ENCODE data around the gene CD84. TPM values are rescaled to one million over a fixed set of nuclear protein-coding genes. Genes with fewer than 3 reads are reported as not detected.
A peak's percentile ranks its signal among the peaks of the same experiment; 100 is the strongest.

The CD84 gene
- total RNA-seq, 4 donors from 2014 or later = 0.10 to 1.1 (median 0.87) TPM

DNA sequence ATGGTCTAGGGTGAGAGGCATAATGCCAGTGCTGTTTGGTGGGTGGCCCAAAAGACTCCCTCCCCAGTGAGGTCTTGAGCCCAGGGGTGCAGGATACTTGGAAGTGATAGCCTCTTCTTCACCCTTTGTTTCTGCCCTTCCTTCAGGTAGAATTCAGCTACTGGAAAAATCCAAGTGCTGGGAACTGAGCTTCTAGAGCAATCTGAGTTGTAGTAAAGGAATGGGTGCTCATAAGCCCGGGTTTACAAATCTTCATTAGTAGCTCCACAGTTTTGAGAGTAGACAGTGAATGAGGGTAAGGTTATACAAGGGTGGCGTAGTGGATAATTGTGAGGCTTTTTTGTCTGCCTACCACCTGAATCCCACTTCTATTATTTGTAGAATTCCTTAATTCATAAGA is 29.2 kb upstream of the CD84 start:
- intact Hi-C loops (cut with DNase I; ENCODE audit: low total_unique reads) = no loop called here
- no peak overlapping the region for H3K27ac ChIP-seq
- no peak overlapping the region for H3K4me3 ChIP-seq
- no peaks in the 10 kb centered on the region for H3K36me3 ChIP-seq
- in situ Hi-C loops (cut with MboI; ENCODE audit: low sequenced_read_pairs in 4 of 4) = no loop called here
- no peaks in the 10 kb centered on the region for H3K9me3 ChIP-seq
- peaks cover 0 to 4% (median 0%) of the 10 kb centered on the region in 3 donors for H3K27me3 ChIP-seq
- ATAC-seq (no peak), DNase-seq (no peak)
- TF ChIP-seq, protein P1, sequence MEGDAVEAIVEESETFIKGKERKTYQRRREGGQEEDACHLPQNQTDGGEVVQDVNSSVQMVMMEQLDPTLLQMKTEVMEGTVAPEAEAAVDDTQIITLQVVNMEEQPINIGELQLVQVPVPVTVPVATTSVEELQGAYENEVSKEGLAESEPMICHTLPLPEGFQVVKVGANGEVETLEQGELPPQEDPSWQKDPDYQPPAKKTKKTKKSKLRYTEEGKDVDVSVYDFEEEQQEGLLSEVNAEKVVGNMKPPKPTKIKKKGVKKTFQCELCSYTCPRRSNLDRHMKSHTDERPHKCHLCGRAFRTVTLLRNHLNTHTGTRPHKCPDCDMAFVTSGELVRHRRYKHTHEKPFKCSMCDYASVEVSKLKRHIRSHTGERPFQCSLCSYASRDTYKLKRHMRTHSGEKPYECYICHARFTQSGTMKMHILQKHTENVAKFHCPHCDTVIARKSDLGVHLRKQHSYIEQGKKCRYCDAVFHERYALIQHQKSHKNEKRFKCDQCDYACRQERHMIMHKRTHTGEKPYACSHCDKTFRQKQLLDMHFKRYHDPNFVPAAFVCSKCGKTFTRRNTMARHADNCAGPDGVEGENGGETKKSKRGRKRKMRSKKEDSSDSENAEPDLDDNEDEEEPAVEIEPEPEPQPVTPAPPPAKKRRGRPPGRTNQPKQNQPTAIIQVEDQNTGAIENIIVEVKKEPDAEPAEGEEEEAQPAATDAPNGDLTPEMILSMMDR (IDR thresholded peaks at IDR 0.05 in 4 of 5, conservative IDR thresholded peaks at IDR 0.05 in 1 of 5) = no peak
- TF ChIP-seq POLR2A (IDR thresholded peaks at IDR 0.05) = no peak
- H3K4me1 ChIP-seq = no peaks in the 10 kb centered on the region

DNA sequence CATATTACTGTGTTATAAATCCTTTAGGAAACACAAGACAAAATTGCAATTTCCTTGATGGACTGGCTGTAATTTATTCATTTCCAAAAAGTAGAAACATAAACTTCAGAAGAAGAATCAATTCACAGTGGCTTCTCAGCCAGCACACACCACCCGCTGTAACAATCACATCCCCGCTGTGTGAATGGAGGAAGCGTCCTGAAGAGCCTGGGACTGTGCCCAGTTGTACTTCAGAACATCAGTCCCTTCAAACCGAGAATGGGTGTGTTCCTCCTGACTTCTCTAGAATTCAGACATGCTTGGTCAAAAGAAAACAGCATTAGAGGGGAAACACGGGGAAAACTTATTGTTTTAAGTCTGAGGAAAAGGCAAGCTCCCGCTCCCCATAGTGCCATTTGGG is 28.8 kb upstream of the CD84 start:
- ATAC-seq (no peak), DNase-seq (no peak)
- TF ChIP-seq POLR2A (IDR thresholded peaks at IDR 0.05) = no peak
- TF ChIP-seq, protein P1 (IDR thresholded peaks at IDR 0.05 in 4 of 5, conservative IDR thresholded peaks at IDR 0.05 in 1 of 5) = no peak
- Histone ChIP-seq H3K9me3 (no peaks in the 10 kb centered on the region), H3K27ac (no peak overlapping the region), H3K27me3 (peaks cover 0 to 4% (median 0%) of the 10 kb centered on the region in 3 donors), H3K4me3 (no peak overlapping the region), H3K4me1 (no peaks in the 10 kb centered on the region), H3K36me3 (no peaks in the 10 kb centered on the region)
- intact Hi-C loops (cut with DNase I; ENCODE audit: low total_unique reads) (no loop called here), in situ Hi-C loops (cut with MboI; ENCODE audit: low sequenced_read_pairs in 4 of 4) (no loop called here)

DNA sequence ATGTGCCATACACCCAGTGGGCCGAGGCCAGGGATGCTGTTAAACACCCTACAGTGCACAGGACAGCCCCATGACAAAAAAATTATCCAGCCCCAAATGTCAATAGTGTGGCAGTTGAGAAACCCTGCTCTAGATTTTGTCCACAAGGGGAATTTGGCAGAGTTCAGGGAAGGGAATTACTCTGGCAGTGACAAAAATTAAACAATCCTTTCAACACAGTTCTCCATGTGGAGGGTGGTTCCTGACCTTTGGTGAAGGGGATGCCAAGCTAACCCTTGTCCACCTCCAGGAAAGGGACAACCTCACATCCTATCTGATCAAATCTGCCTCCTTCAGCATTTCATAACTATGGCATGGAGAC is 28.4 kb upstream of the CD84 start:
- Histone ChIP-seq H3K4me3 (no peak overlapping the region), H3K9me3 (no peaks in the 10 kb centered on the region), H3K27ac (no peak overlapping the region), H3K36me3 (no peaks in the 10 kb centered on the region), H3K27me3 (peaks cover 0 to 4% (median 0%) of the 10 kb centered on the region in 3 donors), H3K4me1 (no peaks in the 10 kb centered on the region)
- no peak for TF ChIP-seq POLR2A (IDR thresholded peaks at IDR 0.05)
- TF ChIP-seq, protein P1 (IDR thresholded peaks at IDR 0.05 in 4 of 5, conservative IDR thresholded peaks at IDR 0.05 in 1 of 5) = no peak
- DNase-seq = no peak
- in situ Hi-C loops (cut with MboI; ENCODE audit: low sequenced_read_pairs in 4 of 4) = no loop called here
- ATAC-seq = no peak
- intact Hi-C loops (cut with DNase I; ENCODE audit: low total_unique reads) = loop anchor here (2.0 kb wide), 1 partner anchor 179 kb away; no protein-coding TSS in a partner anchor

DNA sequence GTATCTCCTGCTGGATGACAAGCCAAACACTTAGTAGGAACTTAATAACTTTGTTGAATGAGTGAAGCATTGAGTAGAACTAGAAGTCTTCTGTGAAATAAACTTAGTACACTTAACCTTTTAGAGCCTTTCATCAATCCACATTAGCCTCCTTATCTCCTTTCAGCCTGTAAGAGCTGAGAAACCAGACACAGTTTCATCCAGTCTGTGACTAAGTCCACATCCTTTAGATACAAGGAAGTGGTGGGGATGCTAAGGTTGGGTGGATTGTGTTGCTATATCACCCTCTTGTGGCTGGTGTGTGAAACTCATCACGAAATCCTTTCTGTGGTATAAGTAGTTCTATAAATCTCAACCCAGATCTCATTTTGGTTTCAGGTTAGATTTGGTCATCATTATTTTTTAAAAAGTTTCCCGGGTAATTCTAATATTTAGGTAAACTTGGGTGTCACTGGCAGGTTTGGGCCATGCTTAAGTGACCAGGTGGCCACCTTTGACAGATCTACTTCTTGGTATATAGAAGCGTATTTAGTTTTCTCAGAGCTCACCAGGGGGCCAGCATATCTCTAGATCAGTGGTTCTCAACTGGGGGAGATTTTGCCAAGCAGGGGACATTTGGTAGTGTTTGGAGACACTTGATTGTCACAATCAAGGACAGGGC is 27.8 kb upstream of the CD84 start:
- Histone ChIP-seq H3K4me3 (no peak overlapping the region), H3K27me3 (no peaks in the 10 kb centered on the region), H3K27ac (no peak overlapping the region), H3K36me3 (no peaks in the 10 kb centered on the region), H3K9me3 (no peaks in the 10 kb centered on the region), H3K4me1 (no peaks in the 10 kb centered on the region)
- no peak for TF ChIP-seq POLR2A (IDR thresholded peaks at IDR 0.05)
- TF ChIP-seq, protein P1 (IDR thresholded peaks at IDR 0.05 in 4 of 5, conservative IDR thresholded peaks at IDR 0.05 in 1 of 5) = peak in 3 of 5 experiments; percentile 18 to 45 (median 37)
- ATAC-seq (no peak), DNase-seq (no peak)
- in situ Hi-C loops (cut with MboI; ENCODE audit: low sequenced_read_pairs in 4 of 4) = no loop called here
- intact Hi-C loops (cut with DNase I; ENCODE audit: low total_unique reads) = loop anchor here (2.0 kb wide), 1 partner anchor 178 kb away; no protein-coding TSS in a partner anchor
